WTC11 (cell line): ENCODE results near the gene ZNF425. TPM values are rescaled to one million over a fixed set of nuclear protein-coding genes. Genes with fewer than 3 reads are reported as not detected.

Experiments used
- ATAC-seq: fragments of 200-7000 bp; cut with Tn5 transposase; 2 replicates; pipeline ENCODE4 v1.10.0; 2021; ENCODE audit warnings: mild to moderate bottlenecking, moderate library complexity
- CTCF ChIA-PET: fragments of 300-600 bp; sonication (Branson Sonifier 250); formaldehyde crosslinking; loops from one replicate; lab custom pipeline; 2021; ENCODE audit warnings: antibody characterized with exemption; lab: Charles Lee
- POLR2A ChIA-PET: fragments of 350-600 bp; sonication (Branson Sonifier 250); formaldehyde crosslinking; loops from one replicate; lab custom pipeline; 2021; ENCODE audit warnings: antibody characterized with exemption; lab: Charles Lee
- DNase-seq: peaks from one replicate; pipeline ENCODE4 v3.0.0; 2021; ENCODE audit warnings: low spot score
- H3K27ac Mint-ChIP-seq: 2 replicates; pipeline ENCODE4 v1.8.0; 2021; ENCODE audit warnings: mixed read lengths
- H3K27me3 Mint-ChIP-seq: 2 replicates; pipeline ENCODE4 v1.8.0; 2021; ENCODE audit warnings: low read depth, mild to moderate bottlenecking, moderate library complexity, mixed read lengths
- H3K36me3 Mint-ChIP-seq: 2 replicates; pipeline ENCODE4 v1.8.0; 2021; ENCODE audit warnings: mixed read lengths
- H3K4me1 Mint-ChIP-seq: 2 replicates; pipeline ENCODE4 v1.8.0; 2022; ENCODE audit warnings: mixed read lengths
- H3K4me3 Mint-ChIP-seq: 2 replicates; pipeline ENCODE4 v1.8.0; 2021; ENCODE audit warnings: mild to moderate bottlenecking, moderate library complexity, mixed read lengths
- H3K9me3 Mint-ChIP-seq: 2 replicates; pipeline ENCODE4 v1.8.0; 2021; ENCODE audit warnings: mixed read lengths
- IRF2 ChIP-seq: sonication (generic); formaldehyde crosslinking; IDR thresholded peaks from 2 replicates; pipeline ENCODE4 v1.8.0; 2022; ENCODE audit warnings: low read depth, missing genetic modification reagents, borderline replicate concordance
- MXD4 ChIP-seq: fragments of 250-450 bp; sonication (Bioruptor Pico); IDR thresholded peaks from 2 replicates; pipeline ENCODE4 v1.8.0; 2021; ENCODE audit warnings: mild to moderate bottlenecking, moderate library complexity, borderline replicate concordance
- OVOL2 ChIP-seq: fragments of 250-450 bp; sonication (Bioruptor Pico); IDR thresholded peaks from 2 replicates; pipeline ENCODE4 v1.9.0; 2021; ENCODE audit warnings: mild to moderate bottlenecking, borderline replicate concordance
- RORB ChIP-seq: fragments of 250-450 bp; sonication (Bioruptor Pico); IDR thresholded peaks from 2 replicates; pipeline ENCODE4 v1.9.0; 2021; ENCODE audit warnings: mild to moderate bottlenecking
- SMAD4 ChIP-seq: sonication (generic); formaldehyde crosslinking; IDR thresholded peaks from 2 replicates; pipeline ENCODE4 v1.8.0; 2022; ENCODE audit warnings: mild to moderate bottlenecking, missing genetic modification reagents
- ZBTB21 ChIP-seq: sonication (generic); formaldehyde crosslinking; IDR thresholded peaks from 2 replicates; pipeline ENCODE4 v1.8.1; 2023; ENCODE audit warnings: mild to moderate bottlenecking, missing genetic modification reagents, borderline replicate concordance
- ZNF219 ChIP-seq: sonication (generic); formaldehyde crosslinking; IDR thresholded peaks from 2 replicates; pipeline ENCODE4 v1.8.0; 2023; ENCODE audit warnings: missing genetic modification reagents, mild to moderate bottlenecking, borderline replicate concordance
- ZNF232 ChIP-seq: sonication (generic); formaldehyde crosslinking; IDR thresholded peaks from 2 replicates; pipeline ENCODE4 v1.8.0; 2022; ENCODE audit warnings: mild to moderate bottlenecking, missing genetic modification reagents
- total RNA-seq: library from RNA; stranded (reverse); gene quantifications from 3 replicates; pipeline ENCODE4 v1.2.3, GENCODE V29; 2021
- TF ChIP-seq, protein P1 (sequence below): sonication (generic); formaldehyde crosslinking; IDR thresholded peaks from 2 replicates; pipeline ENCODE4 v1.8.0; 2023; ENCODE audit warnings: missing genetic modification reagents
- TF ChIP-seq, protein P2 (sequence below): fragments of 200-600 bp; IDR thresholded peaks from 2 replicates; pipeline ENCODE4 v1.8.0; 2022; ENCODE audit warnings: antibody characterized with exemption
- TF ChIP-seq, protein P3 (sequence below): sonication (generic); formaldehyde crosslinking; IDR thresholded peaks from 2 replicates; pipeline ENCODE4 v1.8.1; 2023; ENCODE audit warnings: mild to moderate bottlenecking, missing genetic modification reagents
- TF ChIP-seq, protein P4 (sequence below): sonication (generic); formaldehyde crosslinking; IDR thresholded peaks from 2 replicates; pipeline ENCODE4 v1.8.1; 2023; ENCODE audit warnings: mild to moderate bottlenecking, missing genetic modification reagents, moderate library complexity
- TF ChIP-seq, protein P5 (sequence below): fragments of 250-450 bp; sonication (Bioruptor Pico); IDR thresholded peaks from 2 replicates; pipeline ENCODE4 v1.9.0; 2021; ENCODE audit warnings: mild to moderate bottlenecking
- TF ChIP-seq, protein P6 (sequence below): sonication (generic); formaldehyde crosslinking; IDR thresholded peaks from 2 replicates; pipeline ENCODE4 v1.8.0; 2022; ENCODE audit warnings: mild to moderate bottlenecking, missing genetic modification reagents
- TF ChIP-seq, protein P7 (sequence below): sonication (generic); formaldehyde crosslinking; IDR thresholded peaks from 2 replicates; pipeline ENCODE4 v1.8.0; 2023; ENCODE audit warnings: missing genetic modification reagents, mild to moderate bottlenecking, borderline replicate concordance
- TF ChIP-seq, protein P8 (sequence below): sonication (generic); formaldehyde crosslinking; conservative IDR thresholded peaks from 2 replicates; pipeline ENCODE4 v1.8.1; 2023; ENCODE audit warnings: mild to moderate bottlenecking, low read depth, missing genetic modification reagents, moderate library complexity
- TF ChIP-seq, protein P9 (sequence below): sonication (generic); formaldehyde crosslinking; IDR thresholded peaks from 2 replicates; pipeline ENCODE4 v1.8.1; 2022; ENCODE audit warnings: mild to moderate bottlenecking, moderate library complexity, missing genetic modification reagents

ZNF425 gene
- total RNA-seq, 1 experiment from 2014 or later = 3.8 TPM

DNA sequence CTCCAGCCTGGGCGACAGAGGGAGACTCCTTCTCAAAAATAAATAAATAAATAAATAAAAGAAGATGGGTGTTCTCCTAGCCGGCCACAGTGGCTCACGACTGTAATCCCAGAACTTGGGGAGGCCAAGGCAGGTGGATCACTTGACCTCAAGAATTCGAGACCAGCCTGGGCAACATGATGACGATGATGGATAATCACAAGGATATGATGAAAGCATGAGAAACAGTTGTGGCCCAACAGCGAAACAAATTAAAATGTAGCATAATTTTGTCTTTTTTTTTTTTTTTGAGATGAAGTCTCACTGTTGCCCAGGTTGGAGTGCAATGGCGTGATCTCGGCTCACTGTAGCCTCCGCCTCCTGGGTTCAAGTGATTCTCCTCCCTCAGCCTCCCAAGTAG lies 48.5 kb downstream of the ZNF425 start:
- TF ChIP-seq, protein P1, sequence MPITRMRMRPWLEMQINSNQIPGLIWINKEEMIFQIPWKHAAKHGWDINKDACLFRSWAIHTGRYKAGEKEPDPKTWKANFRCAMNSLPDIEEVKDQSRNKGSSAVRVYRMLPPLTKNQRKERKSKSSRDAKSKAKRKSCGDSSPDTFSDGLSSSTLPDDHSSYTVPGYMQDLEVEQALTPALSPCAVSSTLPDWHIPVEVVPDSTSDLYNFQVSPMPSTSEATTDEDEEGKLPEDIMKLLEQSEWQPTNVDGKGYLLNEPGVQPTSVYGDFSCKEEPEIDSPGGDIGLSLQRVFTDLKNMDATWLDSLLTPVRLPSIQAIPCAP (CRISPR knock-in tag) = no peak
- TF ChIP-seq ZBTB21 (CRISPR knock-in tag) (no peak), IRF2 (no peak), RORB (CRISPR knock-in tag) (no peak), SMAD4 (no peak), OVOL2 (CRISPR knock-in tag) (no peak), MXD4 (CRISPR knock-in tag) (no peak), ZNF219 (CRISPR knock-in tag) (no peak), ZNF232 (CRISPR knock-in tag) (no peak)
- TF ChIP-seq, protein P2, sequence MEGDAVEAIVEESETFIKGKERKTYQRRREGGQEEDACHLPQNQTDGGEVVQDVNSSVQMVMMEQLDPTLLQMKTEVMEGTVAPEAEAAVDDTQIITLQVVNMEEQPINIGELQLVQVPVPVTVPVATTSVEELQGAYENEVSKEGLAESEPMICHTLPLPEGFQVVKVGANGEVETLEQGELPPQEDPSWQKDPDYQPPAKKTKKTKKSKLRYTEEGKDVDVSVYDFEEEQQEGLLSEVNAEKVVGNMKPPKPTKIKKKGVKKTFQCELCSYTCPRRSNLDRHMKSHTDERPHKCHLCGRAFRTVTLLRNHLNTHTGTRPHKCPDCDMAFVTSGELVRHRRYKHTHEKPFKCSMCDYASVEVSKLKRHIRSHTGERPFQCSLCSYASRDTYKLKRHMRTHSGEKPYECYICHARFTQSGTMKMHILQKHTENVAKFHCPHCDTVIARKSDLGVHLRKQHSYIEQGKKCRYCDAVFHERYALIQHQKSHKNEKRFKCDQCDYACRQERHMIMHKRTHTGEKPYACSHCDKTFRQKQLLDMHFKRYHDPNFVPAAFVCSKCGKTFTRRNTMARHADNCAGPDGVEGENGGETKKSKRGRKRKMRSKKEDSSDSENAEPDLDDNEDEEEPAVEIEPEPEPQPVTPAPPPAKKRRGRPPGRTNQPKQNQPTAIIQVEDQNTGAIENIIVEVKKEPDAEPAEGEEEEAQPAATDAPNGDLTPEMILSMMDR = no peak
- TF ChIP-seq, protein P3, sequence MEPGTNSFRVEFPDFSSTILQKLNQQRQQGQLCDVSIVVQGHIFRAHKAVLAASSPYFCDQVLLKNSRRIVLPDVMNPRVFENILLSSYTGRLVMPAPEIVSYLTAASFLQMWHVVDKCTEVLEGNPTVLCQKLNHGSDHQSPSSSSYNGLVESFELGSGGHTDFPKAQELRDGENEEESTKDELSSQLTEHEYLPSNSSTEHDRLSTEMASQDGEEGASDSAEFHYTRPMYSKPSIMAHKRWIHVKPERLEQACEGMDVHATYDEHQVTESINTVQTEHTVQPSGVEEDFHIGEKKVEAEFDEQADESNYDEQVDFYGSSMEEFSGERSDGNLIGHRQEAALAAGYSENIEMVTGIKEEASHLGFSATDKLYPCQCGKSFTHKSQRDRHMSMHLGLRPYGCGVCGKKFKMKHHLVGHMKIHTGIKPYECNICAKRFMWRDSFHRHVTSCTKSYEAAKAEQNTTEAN (CRISPR knock-in tag) = no peak
- TF ChIP-seq, protein P4, sequence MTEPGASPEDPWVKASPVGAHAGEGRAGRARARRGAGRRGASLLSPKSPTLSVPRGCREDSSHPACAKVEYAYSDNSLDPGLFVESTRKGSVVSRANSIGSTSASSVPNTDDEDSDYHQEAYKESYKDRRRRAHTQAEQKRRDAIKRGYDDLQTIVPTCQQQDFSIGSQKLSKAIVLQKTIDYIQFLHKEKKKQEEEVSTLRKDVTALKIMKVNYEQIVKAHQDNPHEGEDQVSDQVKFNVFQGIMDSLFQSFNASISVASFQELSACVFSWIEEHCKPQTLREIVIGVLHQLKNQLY (CRISPR knock-in tag) = no peak
- TF ChIP-seq, protein P5, sequence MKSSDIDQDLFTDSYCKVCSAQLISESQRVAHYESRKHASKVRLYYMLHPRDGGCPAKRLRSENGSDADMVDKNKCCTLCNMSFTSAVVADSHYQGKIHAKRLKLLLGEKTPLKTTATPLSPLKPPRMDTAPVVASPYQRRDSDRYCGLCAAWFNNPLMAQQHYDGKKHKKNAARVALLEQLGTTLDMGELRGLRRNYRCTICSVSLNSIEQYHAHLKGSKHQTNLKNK (CRISPR knock-in tag) = no peak
- TF ChIP-seq, protein P6, sequence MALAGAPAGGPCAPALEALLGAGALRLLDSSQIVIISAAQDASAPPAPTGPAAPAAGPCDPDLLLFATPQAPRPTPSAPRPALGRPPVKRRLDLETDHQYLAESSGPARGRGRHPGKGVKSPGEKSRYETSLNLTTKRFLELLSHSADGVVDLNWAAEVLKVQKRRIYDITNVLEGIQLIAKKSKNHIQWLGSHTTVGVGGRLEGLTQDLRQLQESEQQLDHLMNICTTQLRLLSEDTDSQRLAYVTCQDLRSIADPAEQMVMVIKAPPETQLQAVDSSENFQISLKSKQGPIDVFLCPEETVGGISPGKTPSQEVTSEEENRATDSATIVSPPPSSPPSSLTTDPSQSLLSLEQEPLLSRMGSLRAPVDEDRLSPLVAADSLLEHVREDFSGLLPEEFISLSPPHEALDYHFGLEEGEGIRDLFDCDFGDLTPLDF (CRISPR knock-in tag) = no peak
- TF ChIP-seq, protein P7, sequence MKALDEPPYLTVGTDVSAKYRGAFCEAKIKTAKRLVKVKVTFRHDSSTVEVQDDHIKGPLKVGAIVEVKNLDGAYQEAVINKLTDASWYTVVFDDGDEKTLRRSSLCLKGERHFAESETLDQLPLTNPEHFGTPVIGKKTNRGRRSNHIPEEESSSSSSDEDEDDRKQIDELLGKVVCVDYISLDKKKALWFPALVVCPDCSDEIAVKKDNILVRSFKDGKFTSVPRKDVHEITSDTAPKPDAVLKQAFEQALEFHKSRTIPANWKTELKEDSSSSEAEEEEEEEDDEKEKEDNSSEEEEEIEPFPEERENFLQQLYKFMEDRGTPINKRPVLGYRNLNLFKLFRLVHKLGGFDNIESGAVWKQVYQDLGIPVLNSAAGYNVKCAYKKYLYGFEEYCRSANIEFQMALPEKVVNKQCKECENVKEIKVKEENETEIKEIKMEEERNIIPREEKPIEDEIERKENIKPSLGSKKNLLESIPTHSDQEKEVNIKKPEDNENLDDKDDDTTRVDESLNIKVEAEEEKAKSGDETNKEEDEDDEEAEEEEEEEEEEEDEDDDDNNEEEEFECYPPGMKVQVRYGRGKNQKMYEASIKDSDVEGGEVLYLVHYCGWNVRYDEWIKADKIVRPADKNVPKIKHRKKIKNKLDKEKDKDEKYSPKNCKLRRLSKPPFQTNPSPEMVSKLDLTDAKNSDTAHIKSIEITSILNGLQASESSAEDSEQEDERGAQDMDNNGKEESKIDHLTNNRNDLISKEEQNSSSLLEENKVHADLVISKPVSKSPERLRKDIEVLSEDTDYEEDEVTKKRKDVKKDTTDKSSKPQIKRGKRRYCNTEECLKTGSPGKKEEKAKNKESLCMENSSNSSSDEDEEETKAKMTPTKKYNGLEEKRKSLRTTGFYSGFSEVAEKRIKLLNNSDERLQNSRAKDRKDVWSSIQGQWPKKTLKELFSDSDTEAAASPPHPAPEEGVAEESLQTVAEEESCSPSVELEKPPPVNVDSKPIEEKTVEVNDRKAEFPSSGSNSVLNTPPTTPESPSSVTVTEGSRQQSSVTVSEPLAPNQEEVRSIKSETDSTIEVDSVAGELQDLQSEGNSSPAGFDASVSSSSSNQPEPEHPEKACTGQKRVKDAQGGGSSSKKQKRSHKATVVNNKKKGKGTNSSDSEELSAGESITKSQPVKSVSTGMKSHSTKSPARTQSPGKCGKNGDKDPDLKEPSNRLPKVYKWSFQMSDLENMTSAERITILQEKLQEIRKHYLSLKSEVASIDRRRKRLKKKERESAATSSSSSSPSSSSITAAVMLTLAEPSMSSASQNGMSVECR (CRISPR knock-in tag) = no peak
- TF ChIP-seq, protein P8, sequence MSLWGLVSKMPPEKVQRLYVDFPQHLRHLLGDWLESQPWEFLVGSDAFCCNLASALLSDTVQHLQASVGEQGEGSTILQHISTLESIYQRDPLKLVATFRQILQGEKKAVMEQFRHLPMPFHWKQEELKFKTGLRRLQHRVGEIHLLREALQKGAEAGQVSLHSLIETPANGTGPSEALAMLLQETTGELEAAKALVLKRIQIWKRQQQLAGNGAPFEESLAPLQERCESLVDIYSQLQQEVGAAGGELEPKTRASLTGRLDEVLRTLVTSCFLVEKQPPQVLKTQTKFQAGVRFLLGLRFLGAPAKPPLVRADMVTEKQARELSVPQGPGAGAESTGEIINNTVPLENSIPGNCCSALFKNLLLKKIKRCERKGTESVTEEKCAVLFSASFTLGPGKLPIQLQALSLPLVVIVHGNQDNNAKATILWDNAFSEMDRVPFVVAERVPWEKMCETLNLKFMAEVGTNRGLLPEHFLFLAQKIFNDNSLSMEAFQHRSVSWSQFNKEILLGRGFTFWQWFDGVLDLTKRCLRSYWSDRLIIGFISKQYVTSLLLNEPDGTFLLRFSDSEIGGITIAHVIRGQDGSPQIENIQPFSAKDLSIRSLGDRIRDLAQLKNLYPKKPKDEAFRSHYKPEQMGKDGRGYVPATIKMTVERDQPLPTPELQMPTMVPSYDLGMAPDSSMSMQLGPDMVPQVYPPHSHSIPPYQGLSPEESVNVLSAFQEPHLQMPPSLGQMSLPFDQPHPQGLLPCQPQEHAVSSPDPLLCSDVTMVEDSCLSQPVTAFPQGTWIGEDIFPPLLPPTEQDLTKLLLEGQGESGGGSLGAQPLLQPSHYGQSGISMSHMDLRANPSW (CRISPR knock-in tag) = no peak
- TF ChIP-seq, protein P9, sequence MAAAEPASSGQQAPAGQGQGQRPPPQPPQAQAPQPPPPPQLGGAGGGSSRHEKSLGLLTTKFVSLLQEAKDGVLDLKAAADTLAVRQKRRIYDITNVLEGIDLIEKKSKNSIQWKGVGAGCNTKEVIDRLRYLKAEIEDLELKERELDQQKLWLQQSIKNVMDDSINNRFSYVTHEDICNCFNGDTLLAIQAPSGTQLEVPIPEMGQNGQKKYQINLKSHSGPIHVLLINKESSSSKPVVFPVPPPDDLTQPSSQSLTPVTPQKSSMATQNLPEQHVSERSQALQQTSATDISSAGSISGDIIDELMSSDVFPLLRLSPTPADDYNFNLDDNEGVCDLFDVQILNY (CRISPR knock-in tag) = no peak
- H3K27me3 Mint-ChIP-seq = no peaks in the 10 kb centered on the region
- H3K36me3 Mint-ChIP-seq = peaks cover 34% of the 10 kb centered on the region
- no peak overlapping the region for H3K4me3 Mint-ChIP-seq
- CTCF ChIA-PET = no interaction called here
- peaks cover 7% of the 10 kb centered on the region for H3K4me1 Mint-ChIP-seq
- no peaks in the 10 kb centered on the region for H3K9me3 Mint-ChIP-seq
- no peak for DNase-seq
- POLR2A ChIA-PET = no interaction called here
- no peak for ATAC-seq
- H3K27ac Mint-ChIP-seq = no peak overlapping the region
